Left cardiac atrium (tissue), 4 donors: Measurements from ENCODE around the gene C1orf105. TPM values are rescaled to one million over a fixed set of nuclear protein-coding genes. Genes with fewer than 3 reads are reported as not detected.
A peak's percentile ranks its signal among the peaks of the same experiment; 100 is the strongest.

Experiments
- ATAC-seq, 2 donors: fragments of 200-7000 bp; cut with Tn5 transposase; one replicate each; pipeline ENCODE4 v1.9.1; 2020; ENCODE audit warnings: mild to moderate bottlenecking in 2 of 2, moderate library complexity in 2 of 2
- DNase-seq: peaks from one replicate; pipeline ENCODE4 v3.0.0-alpha.2; 2020
- intact Hi-C, 2 donors: fragments of 100-400 bp; cut with DNase I; formaldehyde crosslinking; loops; one replicate each; pipeline versions ENCODE4 v1.14.1 to v1.15.1; 2022 to 2023
- total RNA-seq, 2 donors: library from RNA; stranded (reverse); fragmentation: NEBNext Ultra II Directional; extraction: Animal tissue kit (Norgen Biotek cat#: 25700); gene quantifications; one replicate each; pipeline ENCODE4 v1.2.1, GENCODE V29; 2021
- donor health status: DM: no; HTN: yes; CAD: no.
- donor health status: DM: no; HTN: yes; CAD: no; lungs with severe emphysema.
- donor health status: DM: yes; HTN: yes; CAD: no.
- donor health status: Dilated cardiomyopathy.

Gene C1orf105
- total RNA-seq, 2 donors from 2014 or later, result 7.1 to 19.9 TPM

DNA sequence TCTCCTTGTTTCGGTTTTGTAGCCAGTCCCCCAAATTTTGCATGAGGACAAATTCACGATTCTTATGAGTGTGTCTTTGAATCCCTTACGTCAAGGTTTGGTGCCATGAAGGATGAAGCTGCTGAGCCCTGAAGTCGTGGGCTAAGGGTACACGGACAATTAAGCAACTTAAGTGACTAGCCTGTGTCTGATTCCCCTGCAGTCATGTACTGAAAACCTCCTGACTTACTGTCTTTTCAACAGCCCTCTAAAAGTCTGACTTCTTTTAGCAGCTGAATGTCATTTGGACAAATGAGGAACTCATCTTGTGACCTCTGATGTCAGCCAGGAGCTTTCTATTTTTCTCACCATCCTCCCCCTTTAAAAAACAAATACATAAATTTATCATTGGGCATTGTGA is 27.1 kb upstream of the C1orf105 start:
- intact Hi-C loops, result loop anchor here (5.0 to 10.0 kb wide), 2 partner anchors 36 to 249 kb away; no protein-coding TSS in a partner anchor
- ATAC-seq (no peak), DNase-seq (no peak)

- no peak for DNase-seq
- intact Hi-C loops, result loop anchor here (5.0 to 10.0 kb wide), 2 partner anchors 37 to 249 kb away; no protein-coding TSS in a partner anchor
- no peak for ATAC-seq
Measured at GRCh38 chr1:172394141-172394751, 26.2 kb upstream of the C1orf105 start.

DNA sequence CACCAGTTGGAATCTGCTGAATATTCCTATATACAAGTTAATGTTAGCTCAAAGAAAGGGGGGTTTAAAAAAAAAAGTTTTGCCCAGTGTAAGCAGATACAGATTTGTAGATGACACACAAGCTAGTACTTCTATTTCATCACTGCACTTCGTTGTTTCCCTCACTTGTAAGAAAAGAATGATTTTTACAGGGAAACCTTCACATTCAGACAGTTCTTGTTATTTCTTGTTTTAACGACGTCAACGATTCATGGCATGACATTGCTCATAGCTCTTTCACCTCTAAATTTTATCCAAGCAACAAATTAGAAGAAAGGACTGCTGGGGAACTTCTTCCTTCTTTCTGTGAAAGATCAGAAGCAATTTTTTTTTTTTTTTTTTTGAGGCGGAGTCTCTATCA is 25.7 kb upstream of the C1orf105 start:
- intact Hi-C loops, result loop anchor here (5.0 to 10.0 kb wide), 4 partner anchors 38 to 393 kb away; no protein-coding TSS in a partner anchor
- no peak for ATAC-seq
- DNase-seq, result no peak

DNA sequence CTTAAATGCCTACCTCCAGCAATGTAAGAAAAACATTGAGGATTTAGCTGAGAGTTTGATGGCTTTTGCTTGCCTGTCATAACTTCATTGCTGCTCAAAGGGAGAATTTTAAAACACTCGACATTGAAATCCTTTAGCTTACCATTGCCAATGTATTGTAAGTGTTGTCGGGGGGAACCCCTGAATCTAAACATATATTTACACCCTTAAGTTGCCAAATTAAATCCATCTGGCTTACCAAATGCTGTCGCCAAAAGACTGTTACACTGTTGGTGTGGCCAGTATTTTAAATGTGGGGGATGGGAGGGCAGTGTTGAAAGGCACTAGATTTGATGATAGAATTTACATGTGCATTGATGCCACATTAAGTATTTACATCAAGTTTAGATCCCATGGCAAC is 24.9 kb upstream of the C1orf105 start:
- ATAC-seq (no peak), DNase-seq (no peak)
- intact Hi-C loops, result loop anchor here (5.0 to 10.0 kb wide), 3 partner anchors 108 to 393 kb away; no protein-coding TSS in a partner anchor

- DNase-seq (no peak), ATAC-seq (peak in 1 of 2 donors; percentile 54)
- intact Hi-C loops, result loop anchor here (5.0 to 10.0 kb wide), 3 partner anchors 110 to 395 kb away; no protein-coding TSS in a partner anchor
Measured at GRCh38 chr1:172397221-172397620, 23.3 kb upstream of the C1orf105 start.

GRCh38 chr1:172397633-172398032 is 22.9 kb upstream of the C1orf105 start:
- ATAC-seq (no peak), DNase-seq (no peak)
- intact Hi-C loops, result loop anchor here (5.0 to 10.0 kb wide), 3 partner anchors 110 to 395 kb away; no protein-coding TSS in a partner anchor

GRCh38 chr1:172398193-172398592 is 22.3 kb upstream of the C1orf105 start:
- ATAC-seq (peak; percentile 35 to 67), DNase-seq (peak; percentile 24)
- intact Hi-C loops, result loop anchor here (5.0 to 10.0 kb wide), 3 partner anchors 111 to 396 kb away; no protein-coding TSS in a partner anchor

GRCh38 chr1:172398970-172399755 is 21.3 kb upstream of the C1orf105 start:
- ATAC-seq (peak; percentile 87 to 92), DNase-seq (peak; percentile 48)
- intact Hi-C loops, result loop anchor here (5.0 to 10.0 kb wide), 3 partner anchors 112 to 397 kb away; no protein-coding TSS in a partner anchor

DNA sequence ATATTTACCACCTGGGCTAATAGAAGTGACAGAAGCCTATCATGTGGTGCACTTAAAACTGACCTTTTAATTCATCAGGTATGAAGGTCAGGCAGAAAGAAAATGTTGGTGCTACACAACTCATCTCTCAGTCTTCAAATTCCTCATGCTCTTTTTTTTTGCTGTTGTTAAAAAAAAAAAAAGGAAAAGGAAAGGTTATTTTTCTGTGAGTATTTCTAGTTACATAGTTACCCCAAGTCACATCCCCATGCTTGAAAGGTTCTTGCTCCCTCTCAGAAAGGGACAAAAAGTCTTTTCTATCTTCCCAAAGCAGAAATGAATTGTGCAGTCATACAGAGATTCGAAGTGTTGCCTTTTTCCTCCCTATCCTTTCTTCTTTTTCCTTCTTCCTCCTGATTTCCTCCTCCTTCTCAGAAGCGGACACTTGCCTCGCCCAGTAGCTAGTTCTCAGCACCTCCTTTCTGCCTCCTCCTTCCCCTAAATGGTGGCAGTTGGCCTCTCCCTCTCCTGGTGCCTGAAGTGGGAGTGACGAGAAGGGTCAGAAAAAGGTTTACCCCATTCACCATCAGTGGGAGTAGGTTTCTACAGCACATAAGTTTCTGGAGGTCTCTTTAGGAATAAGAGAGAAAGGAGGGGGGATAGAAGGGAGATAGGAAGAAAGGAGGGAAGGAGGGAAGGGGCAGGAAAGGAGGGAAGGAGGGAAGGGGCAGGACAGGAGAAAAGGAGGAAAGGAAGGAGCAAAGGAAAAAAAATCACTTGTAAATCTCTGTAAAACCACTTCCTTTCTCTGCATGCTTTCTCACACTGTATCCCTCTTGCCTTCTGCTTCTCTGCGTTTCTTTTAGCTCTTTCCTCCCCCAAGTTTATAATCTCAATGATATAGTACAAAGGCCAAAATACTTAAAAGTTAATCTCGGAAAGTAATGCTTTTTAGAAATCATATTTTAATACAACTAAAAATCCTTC is 20.4 kb upstream of the C1orf105 start:
- peak in 1 of 2 donors; percentile 28 for ATAC-seq
- intact Hi-C loops, result loop anchor here (2.0 to 10.0 kb wide), 5 partner anchors 113 to 398 kb away; no protein-coding TSS in a partner anchor
- no peak for DNase-seq

GRCh38 chr1:172400722-172401105 is 19.8 kb upstream of the C1orf105 start:
- ATAC-seq (no peak), DNase-seq (no peak)
- intact Hi-C loops, result loop anchor here in 1 of 2 donors (2.0 to 5.0 kb wide), 2 partner anchors 310 to 358 kb away; no protein-coding TSS in a partner anchor

DNA sequence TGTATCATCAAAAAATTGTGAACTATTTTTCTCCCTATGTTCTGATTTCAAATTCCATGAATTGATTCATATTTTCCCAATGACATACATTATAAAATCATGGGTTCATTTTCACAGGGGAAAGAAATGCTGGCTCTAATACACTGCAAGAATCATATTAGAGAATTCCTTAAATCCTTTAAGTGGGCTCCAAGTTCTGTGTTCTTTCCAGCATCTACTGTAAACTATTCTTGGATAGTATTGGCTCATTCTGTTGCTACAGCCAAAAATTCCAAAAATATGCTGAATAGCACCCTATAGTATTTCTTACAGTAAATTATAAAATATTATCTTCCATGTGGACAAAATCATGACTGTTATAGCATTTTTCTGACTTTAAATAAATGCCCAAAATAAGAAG is 19.0 kb upstream of the C1orf105 start:
- intact Hi-C loops, result loop anchor here in 1 of 2 donors (2.0 to 5.0 kb wide), 2 partner anchors 311 to 359 kb away; no protein-coding TSS in a partner anchor
- no peak for ATAC-seq
- DNase-seq, result no peak

- no peak for DNase-seq
- intact Hi-C loops, result loop anchor here in 1 of 2 donors (2.0 to 5.0 kb wide), 3 partner anchors 21 to 360 kb away; no protein-coding TSS in a partner anchor
- ATAC-seq, result no peak
Measured at GRCh38 chr1:172401892-172402291, 18.6 kb upstream of the C1orf105 start.

DNA sequence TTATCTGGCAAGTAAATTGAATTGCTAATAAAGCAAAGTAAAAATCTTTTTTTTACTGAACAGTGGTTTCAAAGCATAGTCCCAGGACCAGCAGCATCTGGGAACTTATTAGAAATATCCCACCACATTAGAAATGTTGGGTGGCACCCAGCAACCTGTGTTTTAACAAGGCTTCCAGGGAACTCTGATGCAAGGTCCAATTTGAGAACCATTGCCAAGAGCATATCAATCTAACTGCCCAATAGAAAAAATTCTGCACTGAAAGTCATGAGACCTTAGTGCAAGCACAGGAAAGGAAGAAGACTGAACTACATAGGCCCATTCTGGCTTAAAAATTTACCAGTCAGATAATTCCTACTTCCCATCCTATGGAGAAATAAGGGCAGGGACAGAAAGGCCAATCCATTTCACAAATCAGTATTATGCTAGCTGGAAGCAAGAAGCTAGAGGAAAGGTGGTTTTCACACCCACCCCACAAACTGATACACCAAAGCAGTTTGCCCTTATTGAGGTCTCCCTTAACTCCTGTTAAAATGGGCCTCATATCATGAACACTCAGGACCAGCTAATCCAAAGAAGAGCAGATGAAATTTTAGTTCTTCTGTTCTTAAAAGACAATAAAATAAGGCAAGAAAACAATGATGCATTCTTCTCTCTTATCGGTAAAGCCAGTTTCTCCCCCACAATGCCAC is 17.5 kb upstream of the C1orf105 start:
- DNase-seq, result no peak
- intact Hi-C loops, result loop anchor here in 1 of 2 donors (2.0 to 5.0 kb wide), 2 partner anchors 20 to 361 kb away; no protein-coding TSS in a partner anchor
- ATAC-seq, result no peak

GRCh38 chr1:172404121-172404520 is 16.4 kb upstream of the C1orf105 start:
- intact Hi-C loops, result loop anchor here in 1 of 2 donors (5.0 kb wide), 1 partner anchor 362 kb away; no protein-coding TSS in a partner anchor
- ATAC-seq, result no peak
- DNase-seq, result no peak

GRCh38 chr1:172405912-172406311 is 14.6 kb upstream of the C1orf105 start:
- intact Hi-C loops, result no loop called here
- ATAC-seq, result peak in 1 of 2 donors; percentile 38

DNA sequence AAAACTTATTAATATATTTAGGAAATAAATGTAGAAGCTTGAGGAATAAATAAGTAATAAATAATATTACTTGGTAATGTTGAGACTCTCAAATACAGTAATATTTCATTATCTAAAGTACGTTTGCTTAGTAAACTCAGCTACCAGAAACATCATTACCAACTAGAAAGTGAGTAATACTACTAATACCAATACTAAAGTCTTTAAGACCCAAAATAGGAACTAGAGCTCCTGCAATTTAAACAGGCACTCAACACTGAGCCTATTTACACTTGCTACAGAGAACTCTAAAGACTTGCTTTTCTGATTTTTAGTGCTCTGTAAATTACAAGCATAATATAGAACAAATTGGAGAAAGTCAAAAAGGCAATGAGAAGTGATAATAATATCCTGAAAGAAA is 13.5 kb upstream of the C1orf105 start:
- ATAC-seq (no peak), DNase-seq (no peak)
- intact Hi-C loops, result no loop called here

More at GRCh38 chr1:172405912-172406311, 14.6 kb upstream of the C1orf105 start:
- DNase-seq, result no peak

GRCh38 chr1:172408958-172409357 is 11.5 kb upstream of the C1orf105 start:
- intact Hi-C loops, result no loop called here
- DNase-seq, result no peak
- ATAC-seq, result peak in 1 of 2 donors; percentile 27

DNA sequence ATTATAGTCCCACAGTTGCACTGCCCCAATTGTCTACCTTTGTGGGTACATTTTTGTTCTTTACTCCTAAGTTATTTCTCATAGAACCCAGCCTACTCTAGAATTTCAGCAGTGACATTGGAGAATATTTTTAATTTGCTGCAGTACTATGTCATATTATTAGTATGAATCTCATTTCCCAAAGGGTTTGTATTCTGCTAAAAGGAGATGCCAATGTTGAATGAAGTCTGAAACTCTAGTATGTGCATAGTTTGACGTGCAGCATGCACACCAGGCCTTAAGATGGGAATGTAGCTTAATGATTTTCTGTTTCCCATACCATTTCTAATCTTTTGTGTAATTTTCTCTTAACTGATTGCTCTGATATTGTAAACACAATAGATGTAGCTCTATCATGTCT is 10.5 kb upstream of the C1orf105 start:
- ATAC-seq, result no peak
- intact Hi-C loops, result no loop called here
- DNase-seq, result no peak
